HG03025 (cell line): ENCODE data around the gene SMC4.

Experiments used
- ATAC-seq: cut with Tn5 transposase; IDR thresholded peaks from one replicate; pipeline ENCODE4 v1.9.1; 2021; ENCODE audit warnings: mild to moderate bottlenecking, moderate library complexity; ENCODE audit not compliant: unreplicated experiment, low FRiP score

SMC4 gene

DNA sequence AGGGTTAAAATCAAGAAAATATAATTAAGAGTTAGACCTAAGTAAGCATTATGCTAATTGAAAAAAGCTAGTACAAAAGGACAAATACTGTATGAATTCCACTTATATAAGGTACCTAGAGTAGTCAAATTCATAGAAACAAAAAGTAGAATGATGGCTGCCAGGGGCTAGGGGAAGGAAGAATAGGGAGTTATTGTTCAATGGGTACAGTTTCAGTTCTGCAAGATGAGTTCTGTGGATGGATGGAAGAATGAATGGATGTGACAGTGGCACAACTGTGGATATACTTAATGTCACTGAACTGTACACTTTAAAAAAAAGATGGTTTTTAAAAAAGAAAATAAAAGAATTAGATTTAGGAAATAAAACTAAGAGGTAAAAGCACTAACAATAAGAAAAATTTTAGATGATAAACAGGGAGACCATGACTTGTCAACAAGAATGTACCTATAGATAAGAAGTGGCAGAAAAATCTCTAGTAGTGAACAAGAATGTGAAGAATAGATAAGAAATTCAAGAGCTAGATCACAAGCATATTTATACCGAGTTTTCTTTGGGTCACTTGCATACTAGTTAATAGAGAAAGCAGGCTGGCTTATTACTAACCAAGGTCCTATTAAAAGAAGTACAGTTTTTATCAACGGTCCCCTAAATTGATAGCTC, 6.0 kb upstream of the SMC4 start:
- no peak for ATAC-seq

DNA sequence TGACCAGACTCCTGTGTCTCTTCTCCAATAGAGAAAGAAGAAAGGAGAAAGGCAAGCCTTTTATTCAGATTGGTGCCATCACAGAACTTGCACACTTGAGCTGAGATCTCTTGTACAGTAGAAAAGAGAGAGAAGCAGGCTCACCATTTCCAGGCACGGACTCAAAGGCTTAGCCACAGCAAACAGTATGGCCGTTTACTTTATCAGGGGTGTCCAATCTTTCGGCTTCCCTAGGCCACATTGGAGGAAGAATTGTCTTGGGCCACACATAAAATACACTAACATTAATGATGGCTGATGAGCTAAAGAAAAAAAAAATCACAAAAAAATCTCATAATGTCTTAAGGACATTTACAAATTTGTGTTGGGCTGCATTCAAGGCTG, 5.4 kb upstream of the SMC4 start:
- no peak for ATAC-seq

DNA sequence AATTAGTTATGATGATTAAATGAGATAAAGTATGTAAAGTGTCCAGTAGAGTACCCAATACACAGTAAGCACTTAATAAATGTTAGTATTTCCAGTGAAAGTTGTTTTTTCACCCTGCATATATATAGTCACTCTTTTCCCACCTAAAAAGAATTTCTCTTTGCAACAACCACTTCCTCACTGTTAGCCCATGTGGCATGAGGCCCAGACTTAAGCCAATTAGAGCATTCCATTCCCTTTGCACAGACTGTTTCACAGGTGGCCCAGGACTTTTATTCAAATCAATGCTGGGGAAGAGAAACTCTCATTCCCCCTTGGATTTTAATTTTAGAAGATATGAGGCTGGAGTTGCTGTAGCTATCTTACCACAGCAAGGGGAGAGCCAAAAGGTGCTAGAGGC, 4.2 kb upstream of the SMC4 start:
- no peak for ATAC-seq

- ATAC-seq: peak; percentile 4
Measured at GRCh38 chr3:160398820-160399124, 678 bp upstream of the SMC4 start.

GRCh38 chr3:160400030-160400701, 716 bp downstream of the SMC4 start:
- ATAC-seq: peak; percentile 15

DNA sequence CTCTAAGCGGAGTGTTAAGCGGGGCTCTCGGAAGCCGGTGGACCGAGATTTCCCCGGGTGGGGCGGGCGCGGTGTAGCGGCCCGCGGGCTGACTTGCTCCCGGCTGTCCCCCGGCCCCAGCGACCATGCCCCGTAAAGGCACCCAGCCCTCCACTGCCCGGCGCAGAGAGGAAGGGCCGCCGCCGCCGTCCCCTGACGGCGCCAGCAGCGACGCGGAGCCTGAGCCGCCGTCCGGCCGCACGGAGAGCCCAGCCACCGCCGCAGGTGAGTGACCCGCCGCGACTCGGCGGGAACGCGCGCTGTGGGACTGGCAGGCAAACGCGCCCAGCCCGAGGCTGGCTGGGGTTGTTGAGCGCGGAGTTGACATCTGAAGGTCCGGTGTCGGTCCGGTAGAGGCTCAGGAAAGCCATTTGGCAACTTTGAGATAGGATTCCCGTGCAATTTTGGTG, 1.3 kb downstream of the SMC4 start:
- no peak for ATAC-seq

- ATAC-seq: no peak
Measured at GRCh38 chr3:160401291-160402095, 2.0 kb downstream of the SMC4 start.

- no peak for ATAC-seq
Measured at GRCh38 chr3:160402221-160403027, 3.0 kb downstream of the SMC4 start.

- no peak for ATAC-seq
Measured at GRCh38 chr3:160403028-160403545, 3.6 kb downstream of the SMC4 start.

DNA sequence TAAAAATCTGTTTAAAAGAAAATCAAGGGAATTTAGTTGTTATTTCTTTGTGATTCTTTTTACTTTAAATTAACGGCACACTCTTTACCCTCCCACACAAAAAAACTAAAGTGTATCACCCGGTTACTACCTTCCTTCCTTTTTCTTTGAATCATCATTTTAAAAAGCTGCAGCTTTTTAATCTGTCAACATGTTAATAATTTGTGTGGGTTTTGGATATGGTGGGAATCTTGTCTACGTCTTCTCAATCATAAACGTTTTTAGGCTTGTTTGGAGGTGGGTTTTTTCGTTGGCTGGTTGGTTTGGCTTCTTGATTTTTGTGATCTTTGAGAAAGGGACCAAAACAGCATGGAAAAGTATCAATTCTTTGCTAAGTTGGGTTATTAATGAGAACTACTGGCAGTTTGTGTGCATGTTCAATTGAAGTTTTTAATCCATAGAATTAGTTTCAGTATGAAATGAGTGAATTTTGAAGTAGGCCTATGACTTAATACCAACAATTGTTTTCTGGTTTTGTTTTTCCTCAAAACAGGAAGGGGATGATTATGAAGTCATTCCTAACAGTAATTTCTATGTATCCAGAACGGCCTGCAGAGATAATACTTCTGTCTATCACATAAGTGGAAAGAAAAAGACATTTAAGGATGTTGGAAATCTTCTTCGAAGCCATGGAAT, 4.5 kb downstream of the SMC4 start:
- ATAC-seq: no peak

DNA sequence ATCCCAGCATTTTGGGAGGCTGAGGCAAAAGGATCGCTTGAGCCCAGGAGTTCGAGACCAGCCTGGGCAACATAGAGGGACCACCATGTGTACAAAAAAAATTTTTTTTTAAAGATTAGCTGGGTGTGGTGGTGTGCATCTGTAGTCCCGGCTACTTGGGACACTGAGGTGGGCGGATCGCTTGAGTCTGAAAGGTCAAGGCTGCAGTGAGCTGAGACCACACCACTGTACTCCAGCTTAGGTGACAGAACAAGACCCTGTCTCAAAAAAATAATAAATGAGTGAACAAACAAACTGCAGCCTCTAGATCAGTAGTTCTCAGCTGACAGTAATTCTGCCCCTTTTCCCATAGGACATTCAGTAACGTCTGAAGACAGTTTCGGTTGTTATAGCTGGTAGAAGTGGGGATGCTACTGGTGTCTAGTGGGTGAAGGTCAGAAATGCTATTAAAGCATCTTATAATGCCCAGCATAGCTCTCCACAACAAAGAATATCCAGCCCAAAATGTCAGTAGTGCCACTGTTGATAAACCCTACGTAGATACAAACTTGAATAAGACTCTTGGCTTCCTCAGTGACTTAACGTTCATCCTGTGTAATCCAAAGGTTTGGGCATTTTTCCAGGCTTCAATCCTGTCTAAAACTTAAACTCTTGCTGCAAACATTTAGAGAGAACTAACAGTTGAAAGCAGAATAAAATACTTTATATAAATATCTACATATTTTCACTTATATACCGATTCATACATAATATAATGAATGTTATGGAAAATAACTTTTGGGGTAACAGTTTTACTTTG, 10.6 kb downstream of the SMC4 start:
- ATAC-seq: no peak

DNA sequence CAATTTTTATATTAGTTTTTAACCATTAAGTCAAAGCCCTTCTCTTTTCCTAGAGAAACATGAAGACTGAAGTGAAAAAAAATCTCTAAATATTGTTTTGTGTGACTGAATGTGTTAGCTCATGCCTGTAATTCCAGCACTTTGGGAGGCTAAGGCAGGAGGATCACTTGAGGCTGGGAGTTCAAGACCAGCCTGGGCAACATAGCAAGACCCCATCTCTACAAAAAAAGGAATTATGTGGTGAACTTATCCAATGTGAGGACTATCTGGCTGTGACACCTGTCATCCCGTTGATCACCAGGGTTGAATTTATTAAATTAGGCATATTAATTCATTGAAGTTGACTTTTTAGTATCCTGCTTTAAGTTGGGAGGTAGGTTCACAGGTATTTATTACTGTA, 13.0 kb downstream of the SMC4 start:
- ATAC-seq: no peak

GRCh38 chr3:160413613-160414248, 14.3 kb downstream of the SMC4 start:
- ATAC-seq: no peak

- ATAC-seq: no peak
Measured at GRCh38 chr3:160417311-160417710, 17.9 kb downstream of the SMC4 start.

- no peak for ATAC-seq
Measured at GRCh38 chr3:160427832-160428424, 28.5 kb downstream of the SMC4 start.

DNA sequence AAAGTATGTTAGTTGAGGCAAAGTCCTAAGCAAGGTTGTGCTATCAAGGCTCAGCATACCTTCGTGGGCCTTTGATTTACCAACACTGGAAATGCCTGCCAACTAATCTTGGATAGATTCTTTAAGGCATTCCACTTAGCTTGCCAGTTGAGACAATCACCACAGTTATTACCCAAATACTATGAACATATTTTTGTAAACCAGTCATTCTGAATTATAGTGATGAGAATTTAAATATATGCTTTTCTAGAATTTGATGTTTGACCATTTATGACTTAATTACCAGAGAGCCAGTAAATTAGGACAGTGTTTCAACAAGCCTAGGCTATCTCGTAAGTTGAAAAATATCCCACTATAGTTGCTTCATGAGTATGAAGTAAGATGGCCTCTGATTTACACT, 34.6 kb downstream of the SMC4 start:
- no peak for ATAC-seq

GRCh38 chr3:160435095-160435494, 35.6 kb downstream of the SMC4 start:
- no peak for ATAC-seq

GRCh38 chr3:160435747-160436146, 36.3 kb downstream of the SMC4 start:
- ATAC-seq: no peak

- ATAC-seq: no peak
Measured at GRCh38 chr3:160437083-160437455, 37.6 kb downstream of the SMC4 start.
